Right lung (tissue), 5 donors: ENCODE results near the gene KRT71. TPM values are rescaled to one million over a fixed set of nuclear protein-coding genes. Genes with fewer than 3 reads are reported as not detected.
"Not testable (repeated sequence)": the region's sequence is repeated elsewhere in the genome, so short reads cannot be mapped to it uniquely, and the experiment has no call there.

Experiments
- DNase-seq, 2 donors: peaks; one replicate each; pipeline ENCODE4 v3.0.0-alpha.2; 2013
- polyA plus RNA-seq, 5 donors: library from polyadenylated mRNA; unstranded; fragments of 120-200 nt; gene quantifications; one replicate each; pipeline versions ENCODE4 v1.2.1 to v1.2.3, GENCODE V29; 2013; ENCODE audit warnings: inconsistent platforms in 1 of 5, low replicate concordance in 1 of 5; ENCODE audit not compliant: insufficient read length in 5 of 5, insufficient read depth in 1 of 5

Gene KRT71
- polyA plus RNA-seq, 5 donors: 0.06 to 0.12 (median 0.08) TPM; not detected in 2

DNA sequence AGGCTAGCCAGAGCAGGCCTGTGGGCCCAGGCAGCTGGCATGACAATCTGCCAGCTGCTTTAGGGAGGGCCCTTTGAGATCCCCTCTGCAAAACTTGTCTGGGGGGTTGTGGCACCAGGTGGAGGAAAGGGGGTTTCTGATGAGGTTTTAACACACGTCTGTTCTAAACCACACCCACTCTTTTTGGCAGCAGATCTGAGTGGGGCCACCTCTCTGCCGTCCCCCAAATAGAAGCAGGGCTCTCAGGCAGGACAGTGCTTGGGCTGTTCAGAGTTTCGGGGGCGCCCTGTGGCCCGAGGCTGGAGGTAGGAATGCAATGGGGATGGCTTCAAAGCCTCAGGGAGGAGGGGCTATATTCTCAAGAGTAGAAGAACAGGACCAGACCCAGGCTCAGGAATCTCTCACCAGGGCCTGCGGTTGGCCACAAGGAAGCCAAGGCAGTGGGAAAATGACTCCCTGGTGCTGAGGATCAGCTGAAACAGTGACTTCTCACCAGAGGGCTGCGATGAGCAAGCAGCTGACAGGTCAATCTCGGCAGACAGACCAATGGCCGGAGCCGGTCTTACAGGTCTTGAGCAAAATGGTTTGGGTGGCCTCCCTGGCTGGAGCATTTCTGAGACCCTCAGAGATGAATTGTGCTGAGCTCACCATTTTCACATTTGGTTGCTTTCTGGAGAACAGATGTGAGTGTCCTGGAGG, 31.2 kb downstream of the KRT71 start:
- no peak for DNase-seq

DNA sequence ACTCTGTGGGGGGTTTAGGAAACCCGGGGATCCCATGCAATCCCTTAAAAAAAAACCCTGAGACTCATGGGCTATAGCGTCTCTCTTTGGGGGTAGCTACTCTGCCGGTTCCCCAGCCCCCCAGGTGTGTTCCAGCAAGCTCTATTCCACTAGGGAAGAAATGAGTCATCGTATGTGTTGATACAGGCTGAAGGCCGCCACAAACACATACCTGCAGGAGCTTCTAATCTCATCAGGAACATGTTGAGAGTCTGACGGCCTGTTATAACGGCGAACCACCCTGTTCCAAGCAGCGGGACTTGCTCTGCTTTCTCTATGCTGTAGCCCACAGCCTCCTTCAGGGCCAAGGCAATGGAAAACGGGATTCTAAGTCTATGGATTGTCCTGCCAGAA, 31.8 kb downstream of the KRT71 start:
- no peak for DNase-seq

GRCh38 chr12:52519826-52520662, 32.9 kb downstream of the KRT71 start, which contains the start of gene KRT5:
KRT5 (minus strand) TSS chr12:52520394; CDS start chr12:52520296, 98 bp downstream.
- no peak for DNase-seq

- DNase-seq: no peak
Measured at GRCh38 chr12:52519387-52519703, 33.6 kb downstream of the KRT71 start.

DNA sequence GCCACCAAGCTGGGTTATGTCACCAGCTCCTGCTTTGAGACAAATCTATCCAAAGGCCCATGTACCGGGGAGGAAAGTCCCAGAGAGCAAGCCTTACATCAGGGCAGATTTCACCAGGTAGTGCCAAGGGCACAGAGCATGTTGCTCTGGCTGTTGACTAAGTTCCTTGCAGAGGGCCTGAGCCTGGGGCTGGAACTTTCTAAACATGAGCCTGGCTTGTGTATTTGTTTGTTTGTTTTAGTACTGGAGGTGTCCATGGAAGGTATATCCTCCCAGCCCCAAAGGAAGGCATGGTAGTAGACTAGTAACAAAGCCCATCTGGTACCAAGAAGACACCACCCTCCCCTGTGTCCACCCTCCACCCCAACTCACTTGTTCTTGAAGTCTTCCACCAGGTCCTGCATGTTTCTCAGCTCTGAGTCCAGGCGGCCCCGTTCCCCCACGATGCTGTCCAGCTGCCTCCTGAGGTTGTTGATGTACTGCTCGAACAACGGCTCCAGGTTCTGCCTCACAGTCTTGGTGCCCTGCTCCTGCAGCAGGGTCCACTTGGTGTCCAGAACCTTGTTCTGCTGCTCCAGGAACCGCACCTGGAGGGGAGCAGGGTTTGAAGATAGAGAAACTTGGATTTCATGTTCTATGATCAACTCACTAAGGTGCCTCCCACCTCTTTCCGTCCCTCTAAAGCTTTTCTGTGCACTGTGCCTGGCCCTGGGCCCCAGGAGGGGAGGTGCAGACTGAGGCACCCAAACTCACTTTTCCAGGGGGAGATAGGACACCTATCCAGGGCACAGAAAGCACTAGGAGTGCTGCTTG, 34.2 kb downstream of the KRT71 start:
- DNase-seq: no peak

- DNase-seq: no peak
Measured at GRCh38 chr12:52517888-52518287, 35.1 kb downstream of the KRT71 start.

DNA sequence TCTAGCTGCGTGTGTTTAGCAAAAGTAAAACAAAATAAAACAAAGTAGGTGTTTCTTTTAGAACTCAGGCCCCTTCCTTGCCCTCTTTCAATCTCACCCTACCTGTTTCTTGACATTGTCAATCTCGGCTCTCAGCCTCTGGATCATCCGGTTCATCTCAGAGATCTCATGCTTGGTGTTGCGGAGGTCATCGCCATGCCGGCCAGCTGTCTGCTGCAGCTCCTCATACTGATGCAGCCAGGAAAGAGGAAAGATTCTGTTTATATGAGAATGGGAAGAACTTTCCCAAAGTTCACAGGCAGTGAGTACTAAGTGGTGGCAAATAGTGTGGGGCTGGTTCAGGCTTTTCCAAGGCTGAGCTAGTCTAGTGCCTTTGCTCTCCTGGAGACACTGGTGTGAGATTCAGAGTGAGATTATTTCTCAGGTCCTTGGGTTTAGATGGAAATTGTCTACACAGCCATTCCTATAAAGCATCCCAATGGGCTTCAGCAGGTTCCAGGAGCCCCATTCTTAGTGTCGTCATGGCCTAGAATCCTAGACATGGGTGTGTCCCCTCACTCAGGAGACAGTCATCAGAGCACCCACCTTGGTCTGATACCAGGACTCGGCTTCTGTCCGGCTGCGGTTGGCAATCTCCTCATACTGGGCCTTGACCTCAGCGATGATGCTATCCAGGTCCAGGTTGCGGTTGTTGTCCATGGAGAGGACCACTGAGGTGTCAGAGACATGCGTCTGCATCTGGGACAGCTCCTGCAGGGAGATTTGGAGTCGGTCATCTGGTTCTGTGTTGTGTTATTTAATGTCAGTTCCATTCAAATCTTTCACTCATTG, 35.7 kb downstream of the KRT71 start:
- DNase-seq: no peak

DNA sequence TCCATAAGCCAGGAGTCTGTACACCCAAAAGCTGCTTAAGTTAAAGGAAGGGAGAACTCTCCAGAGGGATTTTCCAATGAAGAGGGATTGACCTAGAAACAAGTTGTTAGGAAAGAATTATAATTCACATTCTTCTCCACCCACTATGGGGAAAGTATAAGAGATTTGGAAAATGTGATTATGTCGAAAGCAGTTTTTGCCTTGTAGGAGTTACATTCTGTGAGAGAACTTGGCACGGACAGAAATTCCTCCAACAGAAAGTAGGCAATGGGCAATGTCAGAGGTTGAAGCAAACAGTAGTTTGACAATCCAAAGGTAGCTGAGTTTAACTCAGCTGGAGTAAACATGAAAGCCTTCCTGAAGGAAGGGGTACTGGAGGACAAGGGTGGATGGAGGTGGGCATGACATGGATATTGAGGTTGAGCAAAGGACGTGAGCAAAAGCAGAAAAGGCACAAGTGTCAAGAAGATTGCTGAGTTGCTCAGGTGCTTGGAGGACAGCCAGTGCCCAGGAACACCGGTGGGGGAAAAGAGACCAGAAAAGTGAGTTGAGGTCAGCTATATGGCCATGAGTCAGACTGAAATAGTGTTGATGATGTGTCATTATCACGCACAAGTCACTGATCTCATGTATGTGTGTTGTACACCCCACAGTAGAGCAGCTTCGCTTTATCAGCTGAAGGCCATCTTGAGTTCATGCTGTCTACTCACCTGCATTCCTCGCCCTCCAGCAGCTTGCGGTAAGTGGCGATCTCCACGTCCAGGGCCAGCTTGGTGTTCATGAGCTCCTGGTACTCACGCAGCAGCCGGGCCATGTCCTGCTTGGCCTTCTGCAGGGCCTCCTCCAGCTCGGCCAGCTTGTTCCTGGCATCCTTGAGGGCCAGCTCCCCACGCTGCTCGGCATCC, 36.8 kb downstream of the KRT71 start:
- no peak for DNase-seq

DNA sequence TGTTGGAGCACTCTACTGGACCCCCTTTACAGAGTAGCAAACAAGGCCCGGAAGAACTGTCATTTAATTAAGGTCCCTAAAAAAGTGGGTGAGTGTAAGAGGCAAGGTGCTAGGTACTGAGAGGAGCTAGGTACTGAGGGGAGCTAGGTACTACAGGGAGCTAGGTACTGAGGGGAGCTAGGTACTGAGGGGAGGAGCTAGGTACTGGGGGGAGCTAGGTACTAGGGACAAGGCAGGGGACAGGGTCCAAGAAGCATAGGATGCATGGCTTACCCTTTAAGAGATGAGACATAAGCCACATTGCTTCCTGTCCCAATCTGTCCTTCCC, 37.7 kb downstream of the KRT71 start:
- DNase-seq: no peak

DNA sequence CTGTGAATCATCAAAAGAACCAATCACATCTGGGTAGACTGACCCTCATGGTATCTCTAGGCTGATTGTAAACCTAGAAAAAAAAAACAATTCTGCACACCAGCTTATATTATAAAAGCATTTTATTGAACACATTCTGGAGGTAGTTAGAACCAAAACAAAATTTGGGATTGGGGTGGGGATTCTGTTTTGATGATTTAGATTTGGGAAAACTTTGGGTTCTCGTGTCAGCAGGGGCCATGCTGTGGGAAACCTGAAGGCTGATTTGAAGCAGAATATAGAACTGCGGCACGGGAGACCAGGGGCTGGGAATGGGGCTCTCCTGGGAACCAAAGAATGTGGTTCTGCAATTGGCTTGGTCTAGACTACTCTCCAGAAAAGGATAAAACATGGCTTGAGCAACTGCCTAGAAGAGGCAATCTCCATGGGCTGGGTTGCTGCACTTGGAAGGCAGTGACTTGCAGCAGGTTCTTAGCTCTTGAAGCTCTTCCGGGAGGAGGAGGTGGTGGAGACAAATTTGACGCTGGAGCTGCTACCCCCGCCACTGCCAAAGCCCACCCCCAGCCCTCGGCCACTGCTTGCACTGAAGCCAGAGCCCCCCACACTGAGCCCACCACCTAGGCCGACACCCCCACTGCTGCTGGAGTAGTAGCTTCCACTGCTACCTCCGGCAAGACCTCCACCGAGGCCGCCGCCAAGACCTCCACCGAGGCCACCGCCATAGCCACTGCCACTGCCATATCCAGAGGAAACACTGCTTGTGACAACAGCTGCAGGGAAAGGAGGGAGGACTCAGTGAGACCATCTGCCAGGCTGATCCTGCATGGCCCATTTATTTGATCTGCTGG, 38.2 kb downstream of the KRT71 start:
- DNase-seq: no peak

- no peak for DNase-seq
Measured at GRCh38 chr12:52513736-52514135, 39.2 kb downstream of the KRT71 start.

GRCh38 chr12:52508211-52508610, 44.7 kb downstream of the KRT71 start:
- no peak for DNase-seq

- peak in 1 of 2 donors; percentile 11 for DNase-seq
Measured at GRCh38 chr12:52506858-52507715, 45.9 kb downstream of the KRT71 start.

- DNase-seq: no peak
Measured at GRCh38 chr12:52502877-52503276, 50.1 kb downstream of the KRT71 start.

DNA sequence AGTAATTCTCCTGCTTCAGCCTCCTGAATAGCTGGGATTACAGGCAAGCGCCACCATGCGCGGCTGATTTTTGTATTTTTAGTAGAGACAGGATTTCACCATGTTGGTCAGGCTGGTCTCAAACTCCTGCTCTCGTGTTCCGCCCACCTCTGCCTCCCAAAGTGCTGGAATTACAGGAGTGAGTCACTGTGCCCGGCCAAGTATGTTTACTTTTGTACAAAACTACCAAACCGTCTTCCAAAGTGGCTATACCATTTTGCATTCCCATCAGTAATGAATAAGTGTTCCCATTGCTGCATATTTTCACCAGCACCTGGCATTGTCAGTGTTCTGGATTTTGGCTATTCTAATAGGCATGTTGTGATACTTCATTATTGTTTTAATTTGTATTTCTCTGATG, 51.5 kb downstream of the KRT71 start:
- no peak for DNase-seq

DNA sequence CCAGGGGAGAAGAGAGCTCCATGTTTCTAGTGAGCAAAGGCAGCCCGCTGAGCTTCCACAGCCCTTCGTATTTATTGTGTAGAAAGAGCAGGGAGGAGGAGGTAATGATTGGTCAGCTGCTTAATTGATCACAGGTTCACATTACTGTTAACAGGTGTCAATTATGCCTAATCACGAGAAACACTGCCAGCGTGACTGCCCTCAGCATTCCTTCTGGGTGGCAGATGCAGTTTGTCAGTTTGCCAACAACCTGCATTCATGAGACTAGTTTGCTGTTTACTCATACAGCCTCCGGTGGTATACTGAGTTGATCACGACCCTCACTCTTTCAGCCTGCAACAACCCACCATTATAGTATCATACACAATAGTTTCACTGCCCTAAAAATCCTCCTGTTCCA, 52.4 kb downstream of the KRT71 start:
- DNase-seq: not testable (repeated sequence)

- no peak for DNase-seq
Measured at GRCh38 chr12:52499806-52500560, 53.0 kb downstream of the KRT71 start.

DNA sequence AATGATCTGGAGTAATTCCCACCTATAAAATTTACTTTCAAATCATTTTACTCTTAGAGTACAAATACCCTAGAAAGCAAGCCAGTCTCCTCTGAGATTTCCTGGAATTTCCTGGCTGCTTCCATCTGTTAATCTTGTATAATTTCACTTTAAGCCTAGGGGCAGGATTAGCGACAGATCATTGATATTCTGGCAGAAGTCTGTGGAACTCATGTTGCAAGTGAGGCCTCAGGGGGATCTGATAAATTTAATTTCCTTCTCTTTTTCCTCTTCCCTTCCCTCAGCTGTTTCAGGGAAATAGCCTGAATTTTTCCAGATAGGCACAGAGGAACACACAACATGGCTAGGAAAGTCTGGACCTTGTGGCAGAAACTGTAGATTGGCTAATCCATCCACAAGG, 54.0 kb downstream of the KRT71 start:
- no peak for DNase-seq
